ENCODE measurements around the gene COG3. TPM values are rescaled to one million over a fixed set of nuclear protein-coding genes. Genes with fewer than 3 reads are reported as not detected.

Gene COG3
- 88.1 and 101 TPM in 2 replicates for total RNA-seq (2013; cell fraction: nucleolus; rRNA removed)
- total RNA-seq (2014; rRNA removed) = 35.1 and 39.0 TPM in 2 replicates
- total RNA-seq (2014; rRNA removed; fragmentation: Illumina TruSeq; extraction: Trizol) = 20.9 and 23.9 TPM in 2 replicates
- total RNA-seq (2021) = 18.2 and 22.4 TPM in 2 replicates
- 11.8 TPM for polyA plus RNA-seq (2011; ENCODE audit: low read depth)
- polyA plus RNA-seq (2011; rRNA removed) = 24.6 and 31.0 TPM in 2 replicates
- polyA plus RNA-seq (2011; cell fraction: cytosol; rRNA removed) = 19.9 and 20.1 TPM in 2 replicates
- polyA plus RNA-seq (2011; cell fraction: nucleus; rRNA removed) = 34.5 and 39.1 TPM in 2 replicates
- 25.1 and 48.4 TPM in 2 replicates for polyA plus RNA-seq (2012)
- 17.6 and 19.5 TPM in 2 replicates for polyA plus RNA-seq (2014; fragmentation: Illumina TruSeq; extraction: Trizol)
- polyA plus RNA-seq (2014; fragmentation: Nextera tagmentation; extraction: Ambion mirVana) = 1 to 10 TPM; 6.1 to 9.3 TPM
- polyA plus RNA-seq (2014; rRNA removed) = 26.2 and 30.5 TPM in 2 replicates
- 10 to 100 TPM; 22.8 to 23.8 TPM for polyA plus RNA-seq (2016; fragmentation: Nextera tagmentation; extraction: Ambion mirVana)
- polyA minus RNA-seq (2011; rRNA and poly(A)+ RNA removed) = 30.8 and 35.0 TPM in 2 replicates
- polyA minus RNA-seq (2011; cell fraction: cytosol; rRNA and poly(A)+ RNA removed) = 9.7 and 10.7 TPM in 2 replicates
- polyA minus RNA-seq (2011; cell fraction: nucleus; rRNA and poly(A)+ RNA removed) = 56.3 and 84.2 TPM in 2 replicates
- Bru-seq, nascent RNA = percentile 83 among the genes with signal in this experiment
- percentile 82 among the genes with signal in this experiment for BruChase-seq, experiment 1, labeled RNA remaining after a 6-hour chase
- percentile 87 among the genes with signal in this experiment for BruChase-seq, experiment 2, labeled RNA remaining after a 2-hour chase
- long read RNA-seq, experiment 1, full-length matches to known transcripts = 6 of 6 reads
- long read RNA-seq, experiment 1, partial matches to known transcripts = 0 of 6 reads
- long read RNA-seq, experiment 1, other reads (novel, unspliced or antisense) = 0 of 6 reads
- long read RNA-seq, experiment 2, partial matches to known transcripts = 16 of 24 reads
- long read RNA-seq, experiment 2, other reads (novel, unspliced or antisense) = 4 of 24 reads

GRCh38 chr13:45464687-45465453 lies at the start of gene COG3:
TSS of gene COG3 (plus strand) at chr13:45464939. CDS start at chr13:45465037, 98 bp downstream.
- ChIA-PET CTCF (interaction anchor here (0.7 to 5.7 kb wide), 5 partner anchors 8 to 94 kb away, joined by 3 to 19 read pairs (median 3); no protein-coding TSS in a partner anchor), POLR2A (interaction anchor here (0.6 to 1.3 kb wide), 3 partner anchors 8 to 237 kb away, joined by 3 read pairs; partner anchors contain the start of gene CBY2), RAD21 (ENCODE audit: unreplicated experiment) (interaction anchor here (0.6 kb wide), 1 partner anchor 412 kb away, joined by 4 read pairs; no protein-coding TSS in a partner anchor), SMC1A (ENCODE audit: uncharacterized antibody, unreplicated experiment) (interaction anchor here (1.0 to 2.6 kb wide), 3 partner anchors 9 to 49 kb away, joined by 3 to 12 read pairs (median 5); no protein-coding TSS in a partner anchor)
- Histone ChIP-seq H3K79me2 (ENCODE audit: control insufficient read depth, insufficient read depth, low read length) (peaks cover 49% of the 10 kb centered on the region), H4K20me1 (ENCODE audit: control insufficient read depth, insufficient read depth) (no peaks in the 10 kb centered on the region), H3K9ac (ENCODE audit: control insufficient read depth, insufficient read depth, low read length) (peak within 1 kb of the TSS; percentile 90), H3K36me3 (ENCODE audit: control insufficient read depth in 2 of 2, insufficient read depth in 2 of 2, low read length in 1 of 2) (no peaks in the 10 kb centered on the region), H3K9me3 (replicated peaks; ENCODE audit: control insufficient read depth, insufficient read depth, low read length) (no peaks in the 10 kb centered on the region), H3K4me3 (peak within 1 kb of the TSS; percentile 71), H2AFZ (ENCODE audit: control insufficient read depth, low read depth, low read length) (peak within 1 kb of the TSS; percentile 90), H3K27me3 (replicated peaks in 1 of 2; ENCODE audit: control insufficient read depth in 2 of 2, insufficient read depth in 2 of 2, low read length in 1 of 2) (no peaks in the 10 kb centered on the region), H3K27ac (ENCODE audit: control insufficient read depth, insufficient read depth) (peak within 1 kb of the TSS; percentile 90), H3K4me2 (ENCODE audit: control insufficient read depth, insufficient read depth) (peak within 1 kb of the TSS; percentile 84), H3K4me1 (ENCODE audit: control insufficient read depth, insufficient read depth, low read length) (peaks cover 6% of the 10 kb centered on the region)
- ATAC-seq = peak; percentile 97
- peak; percentile 92 for DNase-seq (ENCODE audit: low read depth, low spot score)
- intact Hi-C loops (cut with micrococcal nuclease; ENCODE audit: unreplicated experiment) (loop anchor here (1.0 to 2.0 kb wide), 2 partner anchors 24 to 47 kb away; partner anchors contain the start of gene SLC25A30), in situ Hi-C loops (cut with MboI) (no loop called here)
- FAIRE-seq = peak; percentile 86
- BruUV-seq (replicated peaks) = TSS peak; percentile 72
- WGBS (ENCODE audit: insufficient coverage, insufficient replicate concordance, low lambda C conversion rate, missing lambda C conversion rate) = 1% methylated on average over 62 of the region's 63 CpGs
- TF ChIP-seq ASH2L (IDR thresholded peaks at IDR 0.05; ENCODE audit: borderline replicate concordance, low read depth) (peak; percentile 87; the same call in 1 of the 2 replicates), EED (IDR thresholded peaks at IDR 0.05; ENCODE audit: low read depth) (no peak), ZNF274 (IDR thresholded peaks at IDR 0.05; ENCODE audit: insufficient read depth, insufficient read length) (no peak), MEF2B (IDR thresholded peaks at IDR 0.05; ENCODE audit: partially characterized antibody, poor library complexity, severe bottlenecking) (no peak), CBFB (IDR thresholded peaks at IDR 0.05; ENCODE audit: low read depth) (no peak), SP1 (IDR thresholded peaks at IDR 0.05; ENCODE audit: low read depth, low read length) (peak; percentile 39), ZNF622 (IDR thresholded peaks at IDR 0.05) (no peak), ETV6 (conservative IDR thresholded peaks at IDR 0.05 in 1 of 2, IDR thresholded peaks at IDR 0.05 in 1 of 2; ENCODE audit: borderline replicate concordance in 1 of 2, low read depth in 1 of 2) (peak in 1 of 2 experiments; percentile 36; a peak in 1 of 4 replicates), TCF3 (IDR thresholded peaks at IDR 0.05; ENCODE audit: borderline replicate concordance, insufficient read depth, low read depth, low read length) (no peak)
- TF ChIP-seq, protein P1, sequence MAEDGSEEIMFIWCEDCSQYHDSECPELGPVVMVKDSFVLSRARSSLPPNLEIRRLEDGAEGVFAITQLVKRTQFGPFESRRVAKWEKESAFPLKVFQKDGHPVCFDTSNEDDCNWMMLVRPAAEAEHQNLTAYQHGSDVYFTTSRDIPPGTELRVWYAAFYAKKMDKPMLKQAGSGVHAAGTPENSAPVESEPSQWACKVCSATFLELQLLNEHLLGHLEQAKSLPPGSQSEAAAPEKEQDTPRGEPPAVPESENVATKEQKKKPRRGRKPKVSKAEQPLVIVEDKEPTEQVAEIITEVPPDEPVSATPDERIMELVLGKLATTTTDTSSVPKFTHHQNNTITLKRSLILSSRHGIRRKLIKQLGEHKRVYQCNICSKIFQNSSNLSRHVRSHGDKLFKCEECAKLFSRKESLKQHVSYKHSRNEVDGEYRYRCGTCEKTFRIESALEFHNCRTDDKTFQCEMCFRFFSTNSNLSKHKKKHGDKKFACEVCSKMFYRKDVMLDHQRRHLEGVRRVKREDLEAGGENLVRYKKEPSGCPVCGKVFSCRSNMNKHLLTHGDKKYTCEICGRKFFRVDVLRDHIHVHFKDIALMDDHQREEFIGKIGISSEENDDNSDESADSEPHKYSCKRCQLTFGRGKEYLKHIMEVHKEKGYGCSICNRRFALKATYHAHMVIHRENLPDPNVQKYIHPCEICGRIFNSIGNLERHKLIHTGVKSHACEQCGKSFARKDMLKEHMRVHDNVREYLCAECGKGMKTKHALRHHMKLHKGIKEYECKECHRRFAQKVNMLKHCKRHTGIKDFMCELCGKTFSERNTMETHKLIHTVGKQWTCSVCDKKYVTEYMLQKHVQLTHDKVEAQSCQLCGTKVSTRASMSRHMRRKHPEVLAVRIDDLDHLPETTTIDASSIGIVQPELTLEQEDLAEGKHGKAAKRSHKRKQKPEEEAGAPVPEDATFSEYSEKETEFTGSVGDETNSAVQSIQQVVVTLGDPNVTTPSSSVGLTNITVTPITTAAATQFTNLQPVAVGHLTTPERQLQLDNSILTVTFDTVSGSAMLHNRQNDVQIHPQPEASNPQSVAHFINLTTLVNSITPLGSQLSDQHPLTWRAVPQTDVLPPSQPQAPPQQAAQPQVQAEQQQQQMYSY (CRISPR knock-in tag; IDR thresholded peaks at IDR 0.05) = no peak
- TF ChIP-seq, protein P2, sequence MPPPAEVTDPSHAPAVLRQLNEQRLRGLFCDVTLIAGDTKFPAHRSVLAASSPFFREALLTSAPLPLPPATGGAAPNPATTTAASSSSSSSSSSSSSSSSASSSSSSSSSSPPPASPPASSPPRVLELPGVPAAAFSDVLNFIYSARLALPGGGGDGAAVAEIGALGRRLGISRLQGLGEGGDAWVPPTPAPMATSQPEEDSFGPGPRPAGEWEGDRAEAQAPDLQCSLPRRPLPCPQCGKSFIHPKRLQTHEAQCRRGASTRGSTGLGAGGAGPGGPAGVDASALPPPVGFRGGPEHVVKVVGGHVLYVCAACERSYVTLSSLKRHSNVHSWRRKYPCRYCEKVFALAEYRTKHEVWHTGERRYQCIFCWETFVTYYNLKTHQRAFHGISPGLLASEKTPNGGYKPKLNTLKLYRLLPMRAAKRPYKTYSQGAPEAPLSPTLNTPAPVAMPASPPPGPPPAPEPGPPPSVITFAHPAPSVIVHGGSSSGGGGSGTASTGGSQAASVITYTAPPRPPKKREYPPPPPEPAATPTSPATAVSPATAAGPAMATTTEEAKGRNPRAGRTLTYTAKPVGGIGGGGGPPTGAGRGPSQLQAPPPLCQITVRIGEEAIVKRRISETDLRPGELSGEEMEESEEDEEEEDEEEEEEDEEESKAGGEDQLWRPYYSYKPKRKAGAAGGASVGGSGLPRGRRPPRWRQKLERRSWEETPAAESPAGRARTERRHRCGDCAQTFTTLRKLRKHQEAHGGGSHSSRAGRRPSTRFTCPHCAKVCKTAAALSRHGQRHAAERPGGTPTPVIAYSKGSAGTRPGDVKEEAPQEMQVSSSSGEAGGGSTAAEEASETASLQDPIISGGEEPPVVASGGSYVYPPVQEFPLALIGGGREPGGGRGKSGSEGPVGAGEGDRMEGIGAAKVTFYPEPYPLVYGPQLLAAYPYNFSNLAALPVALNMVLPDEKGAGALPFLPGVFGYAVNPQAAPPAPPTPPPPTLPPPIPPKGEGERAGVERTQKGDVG (CRISPR knock-in tag; IDR thresholded peaks at IDR 0.05) = no peak
